Endothelial cell of umbilical vein (primary cell): Measurements from ENCODE around the gene GNAQ. TPM values are rescaled to one million over a fixed set of nuclear protein-coding genes. Genes with fewer than 3 reads are reported as not detected.

Source experiments
- BruUV-seq: library from RNA; stranded (reverse); fragments of 400-500 nt; replicated peaks from 2 replicates; lab custom pipeline; 2021; lab: Mats Ljungman, UMichigan
- CTCF ChIA-PET: fragments of 300-600, 350-600 bp; sonication (Branson Sonifier 250); formaldehyde crosslinking; loops from one replicate; lab custom pipeline; 2021; ENCODE audit warnings: antibody characterized with exemption, inconsistent platforms; lab: Charles Lee
- POLR2A ChIA-PET: fragments of 300-600, 350-600 bp; sonication (Branson Sonifier 250); formaldehyde crosslinking; loops from one replicate; lab custom pipeline; 2021; ENCODE audit warnings: antibody characterized with exemption, inconsistent platforms; lab: Charles Lee
- DNase-seq: peaks from one replicate; pipeline ENCODE4 v3.0.0-alpha.2; 2011; ENCODE audit warnings: low read depth, low spot score
- FAIRE-seq: peaks from 2 replicates; lab custom pipeline; 2011; peaks lifted over from hg19 to GRCh38; lab: Jason Lieb, UNC
- H2AFZ ChIP-seq: 2 replicates; pipeline ENCODE4 v1.6.0; 2012; ENCODE audit warnings: low read depth, low read length, control low read depth, inconsistent platforms
- H3K27ac ChIP-seq: 2 replicates; pipeline ENCODE4 v1.5.1; 2011; ENCODE audit warnings: low read depth, mild to moderate bottlenecking, control low read depth, low read length, moderate library complexity; ENCODE audit not compliant: insufficient read depth
- H3K27me3 ChIP-seq, 2 experiments: 2 replicates each; pipeline versions ENCODE4 v1.6.0 to v1.6.1; 2011; ENCODE audit warnings: low read length in 2 of 2, mixed read lengths in 1 of 2; ENCODE audit not compliant: control insufficient read depth in 2 of 2, insufficient read depth in 2 of 2
- H3K36me3 ChIP-seq, 2 experiments: 2 replicates in 1 of 2; 3 replicates in 1 of 2; pipeline ENCODE4 v1.5.1; 2011; ENCODE audit warnings: low read length in 2 of 2, mild to moderate bottlenecking in 1 of 2, moderate library complexity in 1 of 2; ENCODE audit not compliant: control insufficient read depth in 2 of 2, insufficient read depth in 2 of 2; ENCODE audit errors: extremely low read depth in 1 of 2
- H3K4me1 ChIP-seq: 3 replicates; pipeline ENCODE4 v1.5.1; 2011; ENCODE audit warnings: mild to moderate bottlenecking, low read length; ENCODE audit not compliant: control insufficient read depth, insufficient read depth; ENCODE audit errors: extremely low read depth
- H3K4me2 ChIP-seq: 2 replicates; pipeline ENCODE4 v1.6.1; 2011; ENCODE audit warnings: low read length, control low read depth, mixed read lengths; ENCODE audit not compliant: insufficient read depth
- H3K4me3 ChIP-seq, 3 experiments: fragments of 200-600 bp in 1 of 3; sonication (generic), shearing (Covaris generic) in 1 of 3; replicated peaks in 1 of 3; 2 replicates each; pipeline ENCODE4 v1.5.1; 2011 to 2016; ENCODE audit warnings: control low read depth in 3 of 3, low read length in 3 of 3, mild to moderate bottlenecking in 2 of 3, inconsistent platforms in 1 of 3, low read depth in 1 of 3, moderate library complexity in 1 of 3; ENCODE audit not compliant: insufficient read depth in 1 of 3
- H3K79me2 ChIP-seq: 2 replicates; pipeline ENCODE4 v1.6.0; 2012; ENCODE audit warnings: low read length, inconsistent platforms; ENCODE audit not compliant: control insufficient read depth, insufficient read depth
- H3K9ac ChIP-seq: replicated peaks from 2 replicates; pipeline ENCODE3; 2011; ENCODE audit warnings: low read length, control low read depth; ENCODE audit not compliant: insufficient read depth; ENCODE audit errors: extremely low read depth
- H3K9me1 ChIP-seq: replicated peaks from 3 replicates; pipeline ENCODE4 v1.6.0; 2011; ENCODE audit warnings: mild to moderate bottlenecking, low read length; ENCODE audit not compliant: control insufficient read depth, insufficient read depth; ENCODE audit errors: extremely low read depth
- H3K9me3 ChIP-seq: replicated peaks from 2 replicates; pipeline ENCODE4 v1.5.1; 2012; ENCODE audit warnings: low read length, inconsistent platforms; ENCODE audit not compliant: control insufficient read depth, insufficient read depth
- H4K20me1 ChIP-seq: replicated peaks from 2 replicates; pipeline ENCODE3; 2011; ENCODE audit warnings: mild to moderate bottlenecking, low read length; ENCODE audit not compliant: control insufficient read depth, insufficient read depth; ENCODE audit errors: extremely low read depth
- EZH2 ChIP-seq: IDR thresholded peaks from 2 replicates; pipeline ENCODE4 v1.6.1; 2012; ENCODE audit warnings: borderline replicate concordance, low read depth, mild to moderate bottlenecking, moderate library complexity, low read length, inconsistent platforms; ENCODE audit not compliant: severe bottlenecking
- FOS ChIP-seq: IDR thresholded peaks from 2 replicates; pipeline ENCODE4 v1.6.1; 2011; ENCODE audit warnings: mild to moderate bottlenecking, low read length, moderate library complexity, borderline replicate concordance; ENCODE audit not compliant: insufficient read depth
- GATA2 ChIP-seq: IDR thresholded peaks from 2 replicates; pipeline ENCODE4 v1.7.0; 2011; ENCODE audit warnings: low read depth, mild to moderate bottlenecking, moderate library complexity, mixed read lengths, low read length; ENCODE audit not compliant: insufficient read length, insufficient read depth
- JUN ChIP-seq: IDR thresholded peaks from 2 replicates; pipeline ENCODE4 v1.6.1; 2011; ENCODE audit warnings: borderline replicate concordance, low read depth; ENCODE audit not compliant: insufficient read length, insufficient read depth
- MYC ChIP-seq: IDR thresholded peaks from one replicate; pipeline ENCODE4 v1.6.1; 2011; ENCODE audit warnings: mild to moderate bottlenecking, low read depth, low read length
- POLR2A ChIP-seq: IDR thresholded peaks from 2 replicates; pipeline ENCODE4 v1.6.1; 2012; ENCODE audit warnings: low read depth, mild to moderate bottlenecking, control low read depth, low read length
- POLR2AphosphoS5 ChIP-seq: IDR thresholded peaks from 2 replicates; pipeline ENCODE4 v1.6.1; 2012; ENCODE audit warnings: low read depth, mild to moderate bottlenecking, control low read depth, low read length, moderate library complexity; ENCODE audit not compliant: insufficient read depth
- dilution Hi-C: fragments of 300-500 bp; cut with MboI; formaldehyde crosslinking; loops from one replicate; pipeline ENCODE4 v1.15.0; 2019; ENCODE audit warnings: low sequenced_read_pairs; ENCODE audit not compliant: extremely low pct_ligation_motif_present
- intact Hi-C: fragments of 100-400 bp; cut with micrococcal nuclease; formaldehyde crosslinking; loops from one replicate; pipeline ENCODE4 v1.10.0; 2022
- polyA plus RNA-seq, 4 experiments: library from polyadenylated mRNA; depleted of rRNA in 3 of 4; stranded (reverse) in 3 of 4; unstranded in 1 of 4; fragments of >200 nt; gene quantifications; 2 replicates each; pipeline versions ENCODE4 v1.2.1 to v1.2.3, GENCODE V29; 2011 to 2012; ENCODE audit warnings: missing spikeins in 1 of 4
- total RNA-seq: library from RNA; stranded (reverse); gene quantifications from 2 replicates; pipeline ENCODE4 v1.2.3, GENCODE V29; 2021
- TF ChIP-seq, protein P1 (sequence below), 2 donors: IDR thresholded peaks; 1 replicate in 1 of 2; 2 replicates in 1 of 2; pipeline ENCODE4 v1.5.1; 2011; ENCODE audit warnings: low read length in 2 of 2, mild to moderate bottlenecking in 2 of 2, moderate library complexity in 2 of 2, control low read depth in 1 of 2, inconsistent platforms in 1 of 2, low read depth in 1 of 2; ENCODE audit not compliant: insufficient read depth in 1 of 2; ENCODE audit errors: extremely low read depth in 1 of 2
- TF ChIP-seq, protein P2 (sequence below): IDR thresholded peaks from 2 replicates; pipeline ENCODE4 v1.6.1; 2011; ENCODE audit not compliant: insufficient read depth, insufficient read length

The GNAQ gene
- total and polyA plus RNA-seq, 2 donors (not counting 3 experiments of a cell fraction or from before 2014, with no cell fraction given): 26.1 to 67.3 TPM

DNA sequence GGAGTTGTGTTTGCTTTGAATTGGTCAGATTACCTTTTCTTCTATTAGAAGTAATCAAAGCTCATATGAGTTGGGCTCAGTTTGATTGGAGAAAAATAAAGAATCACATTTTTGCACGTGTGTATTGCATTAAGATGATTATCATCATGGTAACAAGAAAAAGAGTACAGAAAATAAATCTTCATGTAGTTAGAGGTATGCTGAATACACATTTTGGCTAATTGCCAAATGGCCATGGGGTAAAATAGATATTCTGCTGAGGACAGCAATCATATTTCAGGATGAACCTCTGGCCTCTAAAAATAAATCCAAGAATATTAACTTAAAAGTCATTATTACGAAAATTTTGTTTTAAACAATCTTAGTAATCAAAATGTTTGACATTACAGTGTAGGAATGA, 38.9 kb upstream of the GNAQ start:
- Histone ChIP-seq H4K20me1 (no peaks in the 10 kb centered on the region), H3K36me3 (no peaks in the 10 kb centered on the region), H3K9me3 (no peaks in the 10 kb centered on the region), H3K27me3 (peaks cover 4 to 8% of the 10 kb centered on the region in 2 experiments), H3K27ac (no peak overlapping the region), H3K4me3 (no peak overlapping the region), H3K79me2 (no peaks in the 10 kb centered on the region), H2AFZ (no peak overlapping the region), H3K9ac (no peak overlapping the region), H3K4me1 (no peaks in the 10 kb centered on the region), H3K9me1 (no peaks in the 10 kb centered on the region), H3K4me2 (no peak overlapping the region)
- no peak for TF ChIP-seq GATA2
- no peak for TF ChIP-seq FOS
- no peak for TF ChIP-seq MYC
- TF ChIP-seq, protein P1, sequence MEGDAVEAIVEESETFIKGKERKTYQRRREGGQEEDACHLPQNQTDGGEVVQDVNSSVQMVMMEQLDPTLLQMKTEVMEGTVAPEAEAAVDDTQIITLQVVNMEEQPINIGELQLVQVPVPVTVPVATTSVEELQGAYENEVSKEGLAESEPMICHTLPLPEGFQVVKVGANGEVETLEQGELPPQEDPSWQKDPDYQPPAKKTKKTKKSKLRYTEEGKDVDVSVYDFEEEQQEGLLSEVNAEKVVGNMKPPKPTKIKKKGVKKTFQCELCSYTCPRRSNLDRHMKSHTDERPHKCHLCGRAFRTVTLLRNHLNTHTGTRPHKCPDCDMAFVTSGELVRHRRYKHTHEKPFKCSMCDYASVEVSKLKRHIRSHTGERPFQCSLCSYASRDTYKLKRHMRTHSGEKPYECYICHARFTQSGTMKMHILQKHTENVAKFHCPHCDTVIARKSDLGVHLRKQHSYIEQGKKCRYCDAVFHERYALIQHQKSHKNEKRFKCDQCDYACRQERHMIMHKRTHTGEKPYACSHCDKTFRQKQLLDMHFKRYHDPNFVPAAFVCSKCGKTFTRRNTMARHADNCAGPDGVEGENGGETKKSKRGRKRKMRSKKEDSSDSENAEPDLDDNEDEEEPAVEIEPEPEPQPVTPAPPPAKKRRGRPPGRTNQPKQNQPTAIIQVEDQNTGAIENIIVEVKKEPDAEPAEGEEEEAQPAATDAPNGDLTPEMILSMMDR (IDR thresholded peaks at IDR 0.05; ENCODE audit: extremely low read depth in 1 of 2, insufficient read depth in 1 of 2, low read depth in 1 of 2, low read length in 2 of 2): no peak
- TF ChIP-seq, protein P2, sequence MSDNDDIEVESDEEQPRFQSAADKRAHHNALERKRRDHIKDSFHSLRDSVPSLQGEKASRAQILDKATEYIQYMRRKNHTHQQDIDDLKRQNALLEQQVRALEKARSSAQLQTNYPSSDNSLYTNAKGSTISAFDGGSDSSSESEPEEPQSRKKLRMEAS: no peak
- no peak for TF ChIP-seq POLR2AphosphoS5
- no peak for TF ChIP-seq JUN
- TF ChIP-seq POLR2A: no peak
- no peak for TF ChIP-seq EZH2
- FAIRE-seq: no peak
- intact Hi-C loops: no loop called here
- no TSS peak for BruUV-seq
- dilution Hi-C loops: no loop called here
- CTCF ChIA-PET: no interaction called here
- POLR2A ChIA-PET: no interaction called here
- DNase-seq: no peak
